IMR-90 (cell line): Measurements from ENCODE around the gene UBA7. TPM values are rescaled to one million over a fixed set of nuclear protein-coding genes. Genes with fewer than 3 reads are reported as not detected.

ENCODE experiments used
- ATAC-seq: fragments of 200-7000 bp; cut with Tn5 transposase; 2 replicates; pipeline ENCODE4 v1.9.1; 2020; ENCODE audit warnings: low read depth, mild to moderate bottlenecking, moderate library complexity
- BruUV-seq: library from RNA; stranded (reverse); fragments of 400-500 nt; replicated peaks from 2 replicates; lab custom pipeline; 2021; lab: Mats Ljungman, UMichigan
- CTCF ChIA-PET: fragments of 300-600 bp; formaldehyde crosslinking; extraction: SDS; loops from one replicate; lab custom pipeline; 2021; ENCODE audit warnings: antibody characterized with exemption; lab: Yijun Ruan, JAX
- POLR2A ChIA-PET: fragments of 300-600 bp; sonication (Branson Sonifier 250); formaldehyde crosslinking; loops from one replicate; lab custom pipeline; 2022; ENCODE audit warnings: antibody characterized with exemption; ENCODE audit not compliant: unreplicated experiment; lab: Charles Lee
- DNase-seq: peaks from one replicate; pipeline ENCODE4 v3.0.0; 2013
- H2AFZ ChIP-seq: replicated peaks from 2 replicates; pipeline ENCODE3; 2013; ENCODE audit warnings: low read length, mild to moderate bottlenecking; ENCODE audit not compliant: poor library complexity
- H2AK5ac ChIP-seq: 2 replicates; pipeline ENCODE4 v1.6.1; 2013; ENCODE audit warnings: low read depth, low read length, inconsistent platforms
- H2AK9ac ChIP-seq: replicated peaks from 2 replicates; pipeline ENCODE3; 2013; ENCODE audit warnings: mild to moderate bottlenecking, low read depth, low read length, moderate library complexity; ENCODE audit not compliant: poor library complexity
- H2BK120ac ChIP-seq: 2 replicates; pipeline ENCODE4 v1.6.1; 2013; ENCODE audit warnings: low read depth, low read length, inconsistent platforms
- H2BK15ac ChIP-seq: 3 replicates; pipeline ENCODE4 v1.6.1; 2013; ENCODE audit warnings: low read depth, low read length, inconsistent platforms
- H2BK20ac ChIP-seq: 2 replicates; pipeline ENCODE4 v1.6.1; 2013; ENCODE audit warnings: low read depth, mild to moderate bottlenecking, inconsistent platforms, low read length, moderate library complexity
- H2BK5ac ChIP-seq: 2 replicates; pipeline ENCODE4 v1.6.1; 2013; ENCODE audit warnings: mild to moderate bottlenecking, low read depth, low read length, inconsistent platforms; ENCODE audit not compliant: poor library complexity, severe bottlenecking
- H3K14ac ChIP-seq: replicated peaks from 2 replicates; pipeline ENCODE4 v1.6.1; 2013; ENCODE audit warnings: low read depth, low read length, inconsistent platforms
- H3K18ac ChIP-seq: 2 replicates; pipeline ENCODE4 v1.6.1; 2013; ENCODE audit warnings: low read depth, low read length, control low read depth
- H3K23ac ChIP-seq: 2 replicates; pipeline ENCODE4 v1.6.1; 2013; ENCODE audit warnings: low read depth, low read length, inconsistent platforms
- H3K27ac ChIP-seq: 2 replicates; pipeline ENCODE4 v1.5.1; 2013; ENCODE audit warnings: mild to moderate bottlenecking, control low read depth, low read length; ENCODE audit not compliant: insufficient read depth
- H3K27me3 ChIP-seq: 2 replicates; pipeline ENCODE4 v1.6.1; 2013; ENCODE audit warnings: low read length; ENCODE audit not compliant: control insufficient read depth, insufficient read depth
- H3K36me3 ChIP-seq: 2 replicates; pipeline ENCODE4 v1.6.1; 2013; ENCODE audit warnings: low read length, mixed read lengths; ENCODE audit not compliant: control insufficient read depth, insufficient read depth
- H3K4ac ChIP-seq: 2 replicates; pipeline ENCODE4 v1.6.1; 2013; ENCODE audit warnings: low read depth, low read length, inconsistent platforms
- H3K4me1 ChIP-seq: 2 replicates; pipeline ENCODE4 v1.6.1; 2013; ENCODE audit warnings: low read length, mixed read lengths; ENCODE audit not compliant: control insufficient read depth, insufficient read depth
- H3K4me2 ChIP-seq: 2 replicates; pipeline ENCODE4 v1.6.1; 2013; ENCODE audit warnings: low read depth, mild to moderate bottlenecking, control low read depth, low read length, moderate library complexity
- H3K4me3 ChIP-seq: 2 replicates; pipeline ENCODE4 v1.5.1; 2013; ENCODE audit warnings: low read depth, mild to moderate bottlenecking, control low read depth, low read length, moderate library complexity; ENCODE audit not compliant: insufficient read depth
- H3K56ac ChIP-seq: 2 replicates; pipeline ENCODE4 v1.6.1; 2013; ENCODE audit warnings: low read length, inconsistent platforms; ENCODE audit not compliant: insufficient read depth; ENCODE audit errors: extremely low read depth
- H3K79me1 ChIP-seq, 2 experiments: 2 replicates each; pipeline ENCODE4 v1.6.1; 2013; ENCODE audit warnings: low read length in 2 of 2, inconsistent platforms in 1 of 2, low read depth in 1 of 2
- H3K9ac ChIP-seq: 2 replicates; pipeline ENCODE4 v1.6.1; 2013; ENCODE audit warnings: low read depth, low read length, control low read depth
- H3K9me1 ChIP-seq: 2 replicates; pipeline ENCODE4 v1.6.1; 2013; ENCODE audit warnings: low read length, inconsistent platforms; ENCODE audit not compliant: insufficient read depth
- H3K9me3 ChIP-seq: 2 replicates; pipeline ENCODE4 v1.6.1; 2013; ENCODE audit warnings: low read length; ENCODE audit not compliant: control insufficient read depth, insufficient read depth
- H4K20me1 ChIP-seq: 2 replicates; pipeline ENCODE4 v1.6.1; 2013; ENCODE audit warnings: low read length, inconsistent platforms; ENCODE audit not compliant: insufficient read depth
- H4K5ac ChIP-seq: 2 replicates; pipeline ENCODE4 v1.6.1; 2013; ENCODE audit warnings: mild to moderate bottlenecking, low read depth, low read length, control low read depth
- H4K8ac ChIP-seq, 2 experiments: 2 replicates each; pipeline ENCODE4 v1.6.1; 2013; ENCODE audit warnings: low read depth in 2 of 2, low read length in 2 of 2, control low read depth in 1 of 2, inconsistent platforms in 1 of 2
- H4K91ac ChIP-seq: 2 replicates; pipeline ENCODE4 v1.6.1; 2013; ENCODE audit warnings: low read depth, low read length, inconsistent platforms; ENCODE audit not compliant: insufficient read depth
- CEBPB ChIP-seq: IDR thresholded peaks from 2 replicates; pipeline ENCODE4 v1.6.1; 2012; ENCODE audit warnings: low read depth, low read length, improper control_type of control experiment
- CHD1 ChIP-seq: IDR thresholded peaks from 2 replicates; pipeline ENCODE4 v1.6.1; 2012; ENCODE audit warnings: low read depth, low read length, improper control_type of control experiment
- FOS ChIP-seq: fragments of 150-350 bp; IDR thresholded peaks from 2 replicates; pipeline ENCODE4 v1.6.1; 2016; ENCODE audit warnings: low read depth, low read length
- MAFK ChIP-seq: IDR thresholded peaks from 2 replicates; pipeline ENCODE4 v1.6.1; 2012; ENCODE audit warnings: low read depth, low read length, improper control_type of control experiment
- MAZ ChIP-seq: IDR thresholded peaks from 2 replicates; pipeline ENCODE4 v1.6.1; 2012; ENCODE audit warnings: low read depth, mild to moderate bottlenecking, low read length, improper control_type of control experiment, moderate library complexity, borderline replicate concordance
- NFE2L2 ChIP-seq: fragments of 150-350 bp; IDR thresholded peaks from 2 replicates; pipeline ENCODE4 v1.6.1; 2016; ENCODE audit warnings: low read depth, mild to moderate bottlenecking, low read length
- RCOR1 ChIP-seq: IDR thresholded peaks from 2 replicates; pipeline ENCODE4 v1.6.1; 2012; ENCODE audit warnings: mild to moderate bottlenecking, low read length, improper control_type of control experiment; ENCODE audit not compliant: insufficient replicate concordance
- RFX5 ChIP-seq: IDR thresholded peaks from 2 replicates; pipeline ENCODE4 v1.8.0; 2012; ENCODE audit warnings: low read depth, mild to moderate bottlenecking, low read length, moderate library complexity
- SMC3 ChIP-seq: fragments of 150-350 bp; IDR thresholded peaks from 2 replicates; pipeline ENCODE4 v1.6.1; 2016; ENCODE audit warnings: low read depth, mild to moderate bottlenecking, antibody characterized with exemption, low read length, moderate library complexity
- WGBS, 2 experiments: methylation state at CpG; one replicate each; pipeline versions ENCODE4 v1.1.5 to v1.1.7; 2013; ENCODE audit warnings: missing lambda C conversion rate in 2 of 2; ENCODE audit not compliant: insufficient read length in 1 of 2; ENCODE audit errors: extremely low coverage in 2 of 2; 5-methylcytosine and 5-hydroxymethylcytosine counted together
- dilution Hi-C: fragments of 300-500 bp; cut with HindIII; formaldehyde crosslinking; loops from one replicate; pipeline ENCODE4 v1.14.3; 2018; ENCODE audit warnings: low sequenced_read_pairs; ENCODE audit not compliant: unreplicated experiment
- in situ Hi-C: fragments of 300-500 bp; cut with MboI; formaldehyde crosslinking; loops from 3 replicates; pipeline ENCODE4 v1.14.3; 2019; ENCODE audit warnings: low sequenced_read_pairs, inconsistent platforms, mixed read lengths
- intact Hi-C: fragments of 100-400 bp; cut with micrococcal nuclease; formaldehyde crosslinking; loops from 2 replicates; pipeline ENCODE4 v1.10.0; 2022
- polyA plus RNA-seq, 3 experiments: library from polyadenylated mRNA; depleted of rRNA; stranded (reverse); fragments of >200 nt; gene quantifications; 2 replicates each; pipeline ENCODE4 v1.2.3, GENCODE V29; 2012; ENCODE audit warnings: low replicate concordance in 1 of 3
- total RNA-seq: library from RNA; depleted of rRNA; stranded (reverse); fragments of >200 nt; gene quantifications from 2 replicates; pipeline ENCODE4 v1.2.3, GENCODE V29; 2012
- TF ChIP-seq, protein P1 (sequence below): fragments of 150-350 bp; IDR thresholded peaks from 2 replicates; pipeline ENCODE4 v1.6.1; 2016; ENCODE audit warnings: low read depth, mild to moderate bottlenecking, low read length, moderate library complexity, borderline replicate concordance
- TF ChIP-seq, protein P2 (sequence below): conservative IDR thresholded peaks from 2 replicates; pipeline ENCODE4 v1.5.1; 2012; ENCODE audit warnings: mild to moderate bottlenecking, low read depth, low read length, improper control_type of control experiment

Gene UBA7
- total and polyA plus RNA-seq, 2 of the 4 experiments (the other 2 are of a cell fraction) = 18.6 to 57.8 TPM

DNA sequence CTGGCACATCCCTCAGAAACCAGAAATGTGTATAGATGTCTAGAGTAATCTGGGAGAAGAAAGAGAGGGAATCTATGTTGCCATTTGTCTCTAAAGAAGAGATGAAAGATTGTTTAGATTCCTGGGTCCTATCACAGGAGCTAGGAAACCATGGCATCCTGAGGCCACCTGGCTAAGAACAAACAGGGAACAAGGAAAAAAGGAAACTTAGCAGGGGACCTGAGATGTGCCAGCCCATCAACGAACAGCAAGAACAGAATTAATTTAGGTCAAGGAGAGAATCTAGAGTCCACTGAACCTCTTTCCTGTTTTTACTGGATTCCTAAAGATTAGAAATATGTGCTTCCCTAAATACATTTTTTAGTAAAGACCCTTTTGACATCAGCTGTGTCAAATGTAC is 57.7 kb downstream of the UBA7 start:
- H3K9me3 ChIP-seq = no peaks in the 10 kb centered on the region
- no peak overlapping the region for H3K4me3 ChIP-seq
- H3K36me3 ChIP-seq = no peaks in the 10 kb centered on the region
- no peak overlapping the region for H2BK20ac ChIP-seq
- ATAC-seq = no peak
- H3K14ac ChIP-seq = no peak overlapping the region
- intact Hi-C loops (no loop called here), dilution Hi-C loops (no loop called here), in situ Hi-C loops (no loop called here)
- DNase-seq = no peak
- H3K18ac ChIP-seq = no peak overlapping the region
- H2BK120ac ChIP-seq = no peak overlapping the region
- no peak overlapping the region for H2BK15ac ChIP-seq
- H3K27ac ChIP-seq = no peak overlapping the region
- no peak overlapping the region for H2AK5ac ChIP-seq
- H3K4me2 ChIP-seq = no peak overlapping the region
- CTCF ChIA-PET = interaction anchor here (1.2 kb wide), 1 partner anchor 10 kb away, joined by 4 read pairs; no protein-coding TSS in a partner anchor
- H3K9me1 ChIP-seq = peaks cover 7% of the 10 kb centered on the region; the same call in 1 of the 2 replicates
- H4K8ac ChIP-seq = no peak overlapping the region
- POLR2A ChIA-PET = interaction anchor here (0.5 kb wide), 1 partner anchor 17 kb away, joined by 8 read pairs; no protein-coding TSS in a partner anchor
- no peak overlapping the region for H3K56ac ChIP-seq
- no CpG with 5 or more reads among the region's 1 CpG for WGBS, 2 experiments
- no peak for TF ChIP-seq MAFK
- TF ChIP-seq, protein P1, sequence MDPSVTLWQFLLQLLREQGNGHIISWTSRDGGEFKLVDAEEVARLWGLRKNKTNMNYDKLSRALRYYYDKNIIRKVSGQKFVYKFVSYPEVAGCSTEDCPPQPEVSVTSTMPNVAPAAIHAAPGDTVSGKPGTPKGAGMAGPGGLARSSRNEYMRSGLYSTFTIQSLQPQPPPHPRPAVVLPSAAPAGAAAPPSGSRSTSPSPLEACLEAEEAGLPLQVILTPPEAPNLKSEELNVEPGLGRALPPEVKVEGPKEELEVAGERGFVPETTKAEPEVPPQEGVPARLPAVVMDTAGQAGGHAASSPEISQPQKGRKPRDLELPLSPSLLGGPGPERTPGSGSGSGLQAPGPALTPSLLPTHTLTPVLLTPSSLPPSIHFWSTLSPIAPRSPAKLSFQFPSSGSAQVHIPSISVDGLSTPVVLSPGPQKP = no peak
- TF ChIP-seq, protein P2, sequence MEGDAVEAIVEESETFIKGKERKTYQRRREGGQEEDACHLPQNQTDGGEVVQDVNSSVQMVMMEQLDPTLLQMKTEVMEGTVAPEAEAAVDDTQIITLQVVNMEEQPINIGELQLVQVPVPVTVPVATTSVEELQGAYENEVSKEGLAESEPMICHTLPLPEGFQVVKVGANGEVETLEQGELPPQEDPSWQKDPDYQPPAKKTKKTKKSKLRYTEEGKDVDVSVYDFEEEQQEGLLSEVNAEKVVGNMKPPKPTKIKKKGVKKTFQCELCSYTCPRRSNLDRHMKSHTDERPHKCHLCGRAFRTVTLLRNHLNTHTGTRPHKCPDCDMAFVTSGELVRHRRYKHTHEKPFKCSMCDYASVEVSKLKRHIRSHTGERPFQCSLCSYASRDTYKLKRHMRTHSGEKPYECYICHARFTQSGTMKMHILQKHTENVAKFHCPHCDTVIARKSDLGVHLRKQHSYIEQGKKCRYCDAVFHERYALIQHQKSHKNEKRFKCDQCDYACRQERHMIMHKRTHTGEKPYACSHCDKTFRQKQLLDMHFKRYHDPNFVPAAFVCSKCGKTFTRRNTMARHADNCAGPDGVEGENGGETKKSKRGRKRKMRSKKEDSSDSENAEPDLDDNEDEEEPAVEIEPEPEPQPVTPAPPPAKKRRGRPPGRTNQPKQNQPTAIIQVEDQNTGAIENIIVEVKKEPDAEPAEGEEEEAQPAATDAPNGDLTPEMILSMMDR = no peak
- TF ChIP-seq CHD1 = no peak
- no peak for TF ChIP-seq MAZ
- no peak for TF ChIP-seq SMC3
- TF ChIP-seq NFE2L2 = no peak
- TF ChIP-seq CEBPB = no peak
- TF ChIP-seq RFX5 = no peak
- TF ChIP-seq FOS = no peak
- no peak for TF ChIP-seq RCOR1
- H3K27me3 ChIP-seq = no peaks in the 10 kb centered on the region
- BruUV-seq = no TSS peak
- H3K23ac ChIP-seq = no peak overlapping the region
- no peaks in the 10 kb centered on the region; the same call in 1 of the 2 replicates for H3K4me1 ChIP-seq
- no peak overlapping the region for H4K5ac ChIP-seq
- H3K79me1 ChIP-seq = peaks cover 35 to 66% of the 10 kb centered on the region in 2 experiments
- no peak overlapping the region for H2AK9ac ChIP-seq
- H4K91ac ChIP-seq = no peak overlapping the region
- H3K9ac ChIP-seq = no peak overlapping the region
- H2AFZ ChIP-seq = no peak overlapping the region
- H2BK5ac ChIP-seq = no peak overlapping the region
- H4K20me1 ChIP-seq = peaks cover 54% of the 10 kb centered on the region
- no peak overlapping the region for H3K4ac ChIP-seq
